ENCODE data around the gene PTPN7. TPM values are rescaled to one million over a fixed set of nuclear protein-coding genes. Genes with fewer than 3 reads are reported as not detected.

PTPN7 gene
- total and polyA plus RNA-seq, 2 of the 13 experiments (the other 11 are each of a cell fraction or from before 2014, with no cell fraction given) = not detected

DNA sequence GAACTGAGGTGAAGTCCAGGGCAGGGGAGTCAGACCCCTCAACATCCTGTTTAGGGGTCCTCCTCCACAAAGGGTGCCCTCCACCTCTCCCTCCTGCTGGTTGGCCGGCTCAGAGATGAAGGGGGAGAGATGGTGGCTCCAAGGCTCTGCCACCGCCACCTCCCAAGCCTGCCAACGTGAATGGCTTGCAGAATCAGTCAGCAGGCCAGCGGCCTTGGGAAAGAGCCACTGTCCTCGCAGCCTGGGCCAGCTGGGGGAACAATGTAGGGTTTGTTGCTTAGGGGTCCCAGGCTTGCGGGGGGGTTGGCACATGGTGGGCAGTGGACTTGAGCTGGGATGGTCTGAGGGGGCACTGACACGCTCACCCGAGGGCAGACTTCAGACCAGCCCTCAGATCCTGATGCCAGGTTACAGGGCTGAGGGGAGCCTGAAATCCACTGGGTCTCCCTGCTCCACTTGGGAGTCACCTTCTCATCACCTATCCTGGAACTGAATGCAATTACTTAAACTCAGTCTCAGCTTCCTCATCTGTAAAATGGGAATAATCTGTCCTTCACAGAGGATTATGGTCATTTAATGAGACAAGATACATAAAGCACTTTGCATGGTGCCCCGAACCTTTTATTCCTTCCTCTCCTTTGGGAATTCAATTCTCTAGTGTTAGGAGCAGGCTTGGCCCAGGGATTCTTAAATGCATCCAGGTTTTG, 29.4 kb downstream of the PTPN7 start:
- no peak overlapping the region for H3K27ac ChIP-seq (ENCODE audit: extremely low read length, insufficient read depth, low read length)
- ChIA-PET CTCF (ENCODE audit: low intra/inter-chr PET ratio, low total read pairs) (no interaction called here), POLR2A (interaction anchor here (1.3 kb wide), 1 partner anchor 121 kb away, joined by 4 read pairs; the partner anchor contains the start of gene ELF3)
- TF ChIP-seq ZNF629 (CRISPR knock-in tag; conservative IDR thresholded peaks at IDR 0.05) (peak; percentile 47), CEBPG (CRISPR knock-in tag; IDR thresholded peaks at IDR 0.05) (no peak), RARG (CRISPR knock-in tag; IDR thresholded peaks at IDR 0.05; ENCODE audit: low read depth) (no peak), ZNF616 (CRISPR knock-in tag; IDR thresholded peaks at IDR 0.05; ENCODE audit: low read depth) (no peak)
- TF ChIP-seq, protein P1, sequence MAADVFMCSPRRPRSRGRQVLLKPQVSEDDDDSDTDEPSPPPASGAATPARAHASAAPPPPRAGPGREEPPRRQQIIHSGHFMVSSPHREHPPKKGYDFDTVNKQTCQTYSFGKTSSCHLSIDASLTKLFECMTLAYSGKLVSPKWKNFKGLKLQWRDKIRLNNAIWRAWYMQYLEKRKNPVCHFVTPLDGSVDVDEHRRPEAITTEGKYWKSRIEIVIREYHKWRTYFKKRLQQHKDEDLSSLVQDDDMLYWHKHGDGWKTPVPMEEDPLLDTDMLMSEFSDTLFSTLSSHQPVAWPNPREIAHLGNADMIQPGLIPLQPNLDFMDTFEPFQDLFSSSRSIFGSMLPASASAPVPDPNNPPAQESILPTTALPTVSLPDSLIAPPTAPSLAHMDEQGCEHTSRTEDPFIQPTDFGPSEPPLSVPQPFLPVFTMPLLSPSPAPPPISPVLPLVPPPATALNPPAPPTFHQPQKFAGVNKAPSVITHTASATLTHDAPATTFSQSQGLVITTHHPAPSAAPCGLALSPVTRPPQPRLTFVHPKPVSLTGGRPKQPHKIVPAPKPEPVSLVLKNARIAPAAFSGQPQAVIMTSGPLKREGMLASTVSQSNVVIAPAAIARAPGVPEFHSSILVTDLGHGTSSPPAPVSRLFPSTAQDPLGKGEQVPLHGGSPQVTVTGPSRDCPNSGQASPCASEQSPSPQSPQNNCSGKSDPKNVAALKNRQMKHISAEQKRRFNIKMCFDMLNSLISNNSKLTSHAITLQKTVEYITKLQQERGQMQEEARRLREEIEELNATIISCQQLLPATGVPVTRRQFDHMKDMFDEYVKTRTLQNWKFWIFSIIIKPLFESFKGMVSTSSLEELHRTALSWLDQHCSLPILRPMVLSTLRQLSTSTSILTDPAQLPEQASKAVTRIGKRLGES (CRISPR knock-in tag; IDR thresholded peaks at IDR 0.05; ENCODE audit: borderline replicate concordance) = no peak
- TF ChIP-seq, protein P2, sequence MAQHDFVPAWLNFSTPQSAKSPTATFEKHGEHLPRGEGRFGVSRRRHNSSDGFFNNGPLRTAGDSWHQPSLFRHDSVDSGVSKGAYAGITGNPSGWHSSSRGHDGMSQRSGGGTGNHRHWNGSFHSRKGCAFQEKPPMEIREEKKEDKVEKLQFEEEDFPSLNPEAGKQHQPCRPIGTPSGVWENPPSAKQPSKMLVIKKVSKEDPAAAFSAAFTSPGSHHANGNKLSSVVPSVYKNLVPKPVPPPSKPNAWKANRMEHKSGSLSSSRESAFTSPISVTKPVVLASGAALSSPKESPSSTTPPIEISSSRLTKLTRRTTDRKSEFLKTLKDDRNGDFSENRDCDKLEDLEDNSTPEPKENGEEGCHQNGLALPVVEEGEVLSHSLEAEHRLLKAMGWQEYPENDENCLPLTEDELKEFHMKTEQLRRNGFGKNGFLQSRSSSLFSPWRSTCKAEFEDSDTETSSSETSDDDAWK (CRISPR knock-in tag; IDR thresholded peaks at IDR 0.05) = no peak
- DNase-seq (ENCODE audit: low spot score) = no peak
- no peak overlapping the region for H3K4me3 ChIP-seq (replicated peaks in 1 of 3; ENCODE audit: insufficient read depth in 1 of 3, low read depth in 2 of 3, low read length in 3 of 3)
- in situ Hi-C loops (cut with HindIII; ENCODE audit: extremely low pct_ligation_motif_present, low pct_unique_long_range_greater_than_20kb) (loop anchor here (5.0 kb wide), 1 partner anchor 234 kb away; no protein-coding TSS in a partner anchor), intact Hi-C loops (cut with micrococcal nuclease; ENCODE audit: unreplicated experiment) (no loop called here)
- H3K79me2 ChIP-seq (ENCODE audit: insufficient read depth, low read length) = no peaks in the 10 kb centered on the region
- 0 out of 5 replicates have a peak, but pooled peaks cover 0 to 6% of the 10 kb centered on the region in 2 experiments for H3K27me3 ChIP-seq (ENCODE audit: control insufficient read depth in 1 of 2, insufficient read depth in 2 of 2, low read length in 2 of 2)
- H3K4me2 ChIP-seq (ENCODE audit: low read depth, low read length) = no peak overlapping the region
- peaks cover 0 to 2% of the 10 kb centered on the region in 2 experiments; a peak in 1 of 5 replicates for H3K36me3 ChIP-seq (replicated peaks in 1 of 2; ENCODE audit: control insufficient read depth in 1 of 2, insufficient read depth in 2 of 2, low read length in 2 of 2)
- no peak for FAIRE-seq
- no TSS peak for BruUV-seq (replicated peaks)
- WGBS (ENCODE audit: low lambda C conversion rate) = 63% methylated on average over 5 of the region's 9 CpGs
- no peak overlapping the region for H2AFZ ChIP-seq (ENCODE audit: low read length)
- H3K9ac ChIP-seq (ENCODE audit: insufficient read depth, low read depth, low read length) = no peak overlapping the region
- 0 out of 2 replicates have a peak, but pooled peaks cover 5% of the 10 kb centered on the region for H4K20me1 ChIP-seq (ENCODE audit: insufficient read depth, low read length)
- no peaks in the 10 kb centered on the region for H3K9me3 ChIP-seq (ENCODE audit: low read length)
- ATAC-seq = no peak
- 0 out of 2 replicates have a peak, but pooled peaks cover 6% of the 10 kb centered on the region for H3K4me1 ChIP-seq (ENCODE audit: insufficient read depth, low read length)
